K562 (cell line): ENCODE measurements around the gene TRPC4AP. TPM values are rescaled to one million over a fixed set of nuclear protein-coding genes. Genes with fewer than 3 reads are reported as not detected.

ENCODE experiments used
- CEBPG ChIP-seq, 3 experiments: fragments of 200-800 bp in 1 of 3; sonication (Bioruptor generic) in 1 of 3; sonication (generic) in 1 of 3; formaldehyde crosslinking in 1 of 3; IDR thresholded peaks in 2 of 3; conservative IDR thresholded peaks in 1 of 3; 2 replicates each; pipeline versions ENCODE4 v1.6.1 to v1.8.0; 2016 to 2022; ENCODE audit warnings: missing compliant biosample characterization in 2 of 3, missing genetic modification characterization in 2 of 3, mild to moderate bottlenecking in 1 of 3, missing genetic modification reagents in 1 of 3
- CSDE1 ChIP-seq, 2 experiments: fragments of 450-650 bp; IDR thresholded peaks; 2 replicates each; pipeline ENCODE4 v1.6.1; 2016; ENCODE audit warnings: mild to moderate bottlenecking in 1 of 2
- FOXA3 ChIP-seq, 2 experiments: fragments of 450-650 bp in 1 of 2; sonication (generic) in 1 of 2; formaldehyde crosslinking; IDR thresholded peaks in 1 of 2; conservative IDR thresholded peaks in 1 of 2; 2 replicates each; pipeline versions ENCODE4 v1.4.0 to v1.8.0; 2020 to 2022; ENCODE audit warnings: mild to moderate bottlenecking in 2 of 2, missing genetic modification reagents in 1 of 2
- FOXP1 ChIP-seq: sonication (generic); formaldehyde crosslinking; IDR thresholded peaks from 2 replicates; pipeline ENCODE4 v1.8.0; 2022; ENCODE audit warnings: mild to moderate bottlenecking, missing genetic modification reagents
- GTF2F1 ChIP-seq: IDR thresholded peaks from 2 replicates; pipeline ENCODE4 v1.6.1; 2011; ENCODE audit warnings: low read depth, low read length, improper control_type of control experiment
- HMG20A ChIP-seq: fragments of 450-650 bp; formaldehyde crosslinking; conservative IDR thresholded peaks from 2 replicates; pipeline ENCODE4 v1.4.0; 2020; ENCODE audit warnings: mild to moderate bottlenecking, mixed read lengths
- MTF1 ChIP-seq: fragments of 250-450 bp; sonication (Bioruptor Pico); IDR thresholded peaks from 2 replicates; pipeline ENCODE4 v1.9.0; 2021; ENCODE audit warnings: moderate library complexity, mild to moderate bottlenecking, inconsistent platforms, borderline replicate concordance
- NELFE ChIP-seq: IDR thresholded peaks from 2 replicates; pipeline ENCODE4 v1.6.1; 2011; ENCODE audit warnings: mild to moderate bottlenecking; ENCODE audit not compliant: insufficient read depth, insufficient read length
- NR2C2 ChIP-seq, 2 experiments: fragments of 200-800 bp in 1 of 2; sonication (Bioruptor generic) in 1 of 2; sonication (generic) in 1 of 2; formaldehyde crosslinking in 1 of 2; IDR thresholded peaks; 2 replicates each; pipeline versions ENCODE4 v1.6.1 to v1.8.0; 2016 to 2022; ENCODE audit warnings: mild to moderate bottlenecking in 1 of 2, missing compliant biosample characterization in 1 of 2, missing genetic modification characterization in 1 of 2, missing genetic modification reagents in 1 of 2
- POLR2A ChIP-seq: fragments of 450-650 bp; conservative IDR thresholded peaks from 2 replicates; pipeline ENCODE4 v1.6.1; 2016
- POLR2B ChIP-seq: fragments of 450-650 bp; IDR thresholded peaks from 2 replicates; pipeline ENCODE4 v1.6.1; 2018; ENCODE audit warnings: low read depth; ENCODE audit not compliant: partially characterized antibody
- RHOXF2B ChIP-seq: fragments of 250-450 bp; sonication (Bioruptor Pico); conservative IDR thresholded peaks from 2 replicates; pipeline ENCODE4 v1.5.1; 2021
- SNRNP70 ChIP-seq: fragments of 200-400 bp; formaldehyde crosslinking; optimal IDR thresholded peaks from 2 replicates; pipeline ENCODE3; 2017; ENCODE audit warnings: low read depth, low read length
- SRSF7 ChIP-seq: fragments of 200-400 bp; formaldehyde crosslinking; optimal IDR thresholded peaks from 2 replicates; pipeline ENCODE3; 2017; ENCODE audit warnings: mild to moderate bottlenecking, low read depth, low read length
- SRSF9 ChIP-seq: fragments of 200-400 bp; formaldehyde crosslinking; IDR thresholded peaks from 2 replicates; pipeline ENCODE4 v1.6.1; 2017; ENCODE audit warnings: low read depth, low read length, borderline replicate concordance
- TCF7L2 ChIP-seq: fragments of 150-350 bp; IDR thresholded peaks from 2 replicates; pipeline ENCODE4 v1.6.1; 2016; ENCODE audit warnings: low read depth, mild to moderate bottlenecking, low read length, moderate library complexity
- ZFP30 ChIP-seq: fragments of 250-450 bp; sonication (Bioruptor Pico); IDR thresholded peaks from 2 replicates; pipeline ENCODE4 v1.8.0; 2022; ENCODE audit warnings: moderate library complexity, mild to moderate bottlenecking, inconsistent platforms, borderline replicate concordance
- ZKSCAN8 ChIP-seq: fragments of 200-800 bp; sonication (Bioruptor generic); IDR thresholded peaks from 2 replicates; pipeline ENCODE4 v1.6.1; 2016; ENCODE audit warnings: missing genetic modification characterization, missing compliant biosample characterization
- ZNF644 ChIP-seq: fragments of 200-800 bp; sonication (Bioruptor generic); IDR thresholded peaks from 2 replicates; pipeline ENCODE4 v1.6.1; 2016; ENCODE audit warnings: low read depth, missing genetic modification characterization, missing compliant biosample characterization
- polyA plus RNA-seq, 8 experiments: library from polyadenylated mRNA; depleted of rRNA in 4 of 8; stranded (reverse) in 5 of 8; unstranded in 3 of 8; fragments of >200 nt; fragmentation: Nextera tagmentation in 2 of 8; fragmentation: Illumina TruSeq in 1 of 8; extraction: Ambion mirVana in 2 of 8; extraction: Trizol in 1 of 8; gene quantifications; 2 replicates each; pipeline versions ENCODE4 v1.2.1 to v1.2.3, GENCODE V29; 2011 to 2014; ENCODE audit warnings: inconsistent platforms in 1 of 8, missing spikeins in 1 of 8
- total RNA-seq, 7 experiments: library from RNA; depleted of rRNA in 6 of 7; stranded (reverse); fragments of >200 nt in 6 of 7; fragmentation: Illumina TruSeq in 2 of 7; extraction: Trizol in 2 of 7; gene quantifications; 2 replicates each; pipeline versions ENCODE4 v1.2.1 to v1.2.3, GENCODE V29; 2011 to 2021; ENCODE audit warnings: low replicate concordance in 1 of 7
- TF ChIP-seq, protein P1 (sequence below): fragments of 250-450 bp; sonication (Bioruptor Pico); IDR thresholded peaks from 2 replicates; pipeline ENCODE4 v1.4.0; 2020; ENCODE audit warnings: borderline replicate concordance

The TRPC4AP gene
- total and polyA plus RNA-seq, 9 of the 15 experiments (the other 6 are each of a cell fraction or from before 2014, with no cell fraction given), result 2.3 to 70.3 (median 33.3) TPM

DNA sequence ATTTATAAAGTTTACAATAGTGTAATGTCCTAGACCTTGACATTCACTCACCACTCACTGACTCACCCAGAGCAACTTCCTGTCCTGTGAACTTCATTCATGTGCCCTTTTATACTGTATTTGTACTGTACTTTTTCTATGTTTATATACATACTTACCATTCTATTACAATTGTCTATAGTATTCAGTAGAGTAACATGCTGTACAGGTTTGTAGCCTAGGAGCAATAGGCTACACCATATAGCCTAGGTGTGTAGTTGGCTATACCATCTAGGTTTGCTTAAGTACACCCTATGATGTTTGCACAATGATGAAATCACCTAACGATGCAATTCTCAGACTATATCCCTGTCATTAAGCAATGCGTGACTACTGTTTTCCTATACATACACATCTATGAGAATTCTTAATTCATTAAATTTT lies 37.1 kb upstream of the TRPC4AP start (continued):
- TF ChIP-seq MTF1 (no peak), NR2C2 (CRISPR knock-in tag; IDR thresholded peaks at IDR 0.05) (no peak), NR2C2 (tag; IDR thresholded peaks at IDR 0.05) (peak; percentile 28; the same call in 1 of the 2 replicates), SRSF9 (no peak), NELFE (no peak), POLR2B (no peak), FOXA3 (CRISPR knock-in tag; conservative IDR thresholded peaks at IDR 0.05 in 1 of 2, IDR thresholded peaks at IDR 0.05 in 1 of 2) (peak in 1 of 2 experiments; percentile 85; a peak in 2 of 4 replicates), TCF7L2 (no peak), GTF2F1 (no peak), FOXP1 (CRISPR knock-in tag) (no peak), CSDE1 (IDR thresholded peaks at IDR 0.05) (no peak), POLR2A (no peak), ZNF644 (tag) (no peak), SNRNP70 (no peak), ZFP30 (CRISPR knock-in tag) (no peak), ZKSCAN8 (CRISPR knock-in tag) (no peak), RHOXF2B (no peak), SRSF7 (no peak), CEBPG (CRISPR knock-in tag; IDR thresholded peaks at IDR 0.05) (peak; percentile 55; the same call in 1 of the 2 replicates), CEBPG (tag; conservative IDR thresholded peaks at IDR 0.05 in 1 of 2, IDR thresholded peaks at IDR 0.05 in 1 of 2) (peak; percentile 63 to 94), HMG20A (CRISPR knock-in tag) (no peak)
- TF ChIP-seq, protein P1, sequence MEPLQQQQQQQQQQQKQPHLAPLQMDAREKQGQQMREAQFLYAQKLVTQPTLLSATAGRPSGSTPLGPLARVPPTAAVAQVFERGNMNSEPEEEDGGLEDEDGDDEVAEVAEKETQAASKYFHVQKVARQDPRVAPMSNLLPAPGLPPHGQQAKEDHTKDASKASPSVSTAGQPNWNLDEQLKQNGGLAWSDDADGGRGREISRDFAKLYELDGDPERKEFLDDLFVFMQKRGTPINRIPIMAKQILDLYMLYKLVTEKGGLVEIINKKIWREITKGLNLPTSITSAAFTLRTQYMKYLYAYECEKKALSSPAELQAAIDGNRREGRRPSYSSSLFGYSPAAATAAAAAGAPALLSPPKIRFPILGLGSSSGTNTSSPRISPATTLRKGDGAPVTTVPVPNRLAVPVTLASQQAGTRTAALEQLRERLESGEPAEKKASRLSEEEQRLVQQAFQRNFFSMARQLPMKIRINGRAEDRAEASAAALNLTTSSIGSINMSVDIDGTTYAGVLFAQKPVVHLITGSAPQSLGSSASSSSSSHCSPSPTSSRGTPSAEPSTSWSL, result no peak
